Liver (tissue), 9 donors: ENCODE data around the gene KCTD19. TPM values are rescaled to one million over a fixed set of nuclear protein-coding genes. Genes with fewer than 3 reads are reported as not detected.
A peak's percentile ranks its signal among the peaks of the same experiment; 100 is the strongest.

Experiments used
- DNase-seq: peaks from one replicate; pipeline ENCODE4 v3.0.0-alpha.2; 2017; ENCODE audit warnings: low spot score
- H3K27ac ChIP-seq, 2 donors: one replicate each; pipeline ENCODE4 v1.7.0; 2013; ENCODE audit warnings: inconsistent platforms in 2 of 2, low read length in 2 of 2, control low read depth in 1 of 2, low read depth in 1 of 2, mild to moderate bottlenecking in 1 of 2
- H3K27me3 ChIP-seq, 4 donors: one replicate each; pipeline versions ENCODE4 v1.6.1 to v1.7.0; 2013; ENCODE audit warnings: low read length in 3 of 4, inconsistent platforms in 1 of 4, mild to moderate bottlenecking in 1 of 4, moderate library complexity in 1 of 4; ENCODE audit not compliant: control insufficient read depth in 4 of 4, insufficient read depth in 4 of 4
- H3K36me3 ChIP-seq, 4 donors: one replicate each; pipeline versions ENCODE4 v1.6.1 to v1.7.0; 2013; ENCODE audit warnings: low read length in 3 of 4, mild to moderate bottlenecking in 3 of 4, low read depth in 1 of 4, moderate library complexity in 1 of 4; ENCODE audit not compliant: control insufficient read depth in 4 of 4, insufficient read depth in 3 of 4
- H3K4me1 ChIP-seq, 4 donors: one replicate each; pipeline versions ENCODE4 v1.6.1 to v1.7.0; 2013; ENCODE audit warnings: low read length in 3 of 4, mild to moderate bottlenecking in 3 of 4, moderate library complexity in 1 of 4; ENCODE audit not compliant: control insufficient read depth in 4 of 4, insufficient read depth in 4 of 4
- H3K4me3 ChIP-seq, 3 donors: one replicate each; pipeline versions ENCODE4 v1.6.1 to v1.7.0; 2013; ENCODE audit warnings: low read length in 3 of 3, control low read depth in 1 of 3, low read depth in 1 of 3, mild to moderate bottlenecking in 1 of 3
- H3K9ac ChIP-seq, 2 donors: one replicate each; pipeline ENCODE4 v1.7.0; 2013; ENCODE audit warnings: low read length in 2 of 2, mild to moderate bottlenecking in 2 of 2, moderate library complexity in 2 of 2, control low read depth in 1 of 2, low read depth in 1 of 2
- H3K9me3 ChIP-seq, 4 donors: one replicate each; pipeline versions ENCODE4 v1.6.1 to v1.7.0; 2013; ENCODE audit warnings: low read length in 3 of 4; ENCODE audit not compliant: control insufficient read depth in 4 of 4
- EGR1 ChIP-seq, 2 donors: IDR thresholded peaks; 2 replicates each; pipeline ENCODE4 v1.6.1; 2016 to 2018; ENCODE audit warnings: antibody characterized with exemption in 2 of 2, low read depth in 2 of 2
- FOXA1 ChIP-seq: IDR thresholded peaks from 2 replicates; pipeline ENCODE4 v1.6.1; 2016; ENCODE audit warnings: antibody characterized with exemption
- FOXA2 ChIP-seq: IDR thresholded peaks from 2 replicates; pipeline ENCODE4 v1.6.1; 2016; ENCODE audit warnings: antibody characterized with exemption
- GABPA ChIP-seq, 2 donors: IDR thresholded peaks in 1 of 2; conservative IDR thresholded peaks in 1 of 2; 2 replicates each; pipeline ENCODE4 v1.6.1; 2016; ENCODE audit warnings: antibody characterized with exemption in 2 of 2, mild to moderate bottlenecking in 1 of 2, moderate library complexity in 1 of 2
- HNF4A ChIP-seq, 2 donors: conservative IDR thresholded peaks; 2 replicates each; pipeline ENCODE4 v1.6.1; 2016; ENCODE audit warnings: antibody characterized with exemption in 2 of 2, mild to moderate bottlenecking in 2 of 2
- HNF4G ChIP-seq: IDR thresholded peaks from 2 replicates; pipeline ENCODE4 v1.6.1; 2016; ENCODE audit warnings: antibody characterized with exemption
- JUND ChIP-seq, 2 donors: IDR thresholded peaks; 2 replicates each; pipeline ENCODE4 v1.6.1; 2016; ENCODE audit warnings: antibody characterized with exemption in 2 of 2
- NR2F2 ChIP-seq: IDR thresholded peaks from 2 replicates; pipeline ENCODE4 v1.6.1; 2016; ENCODE audit warnings: antibody characterized with exemption
- RAD21 ChIP-seq, 2 donors: IDR thresholded peaks; 2 replicates each; pipeline ENCODE4 v1.6.1; 2016; ENCODE audit warnings: antibody characterized with exemption in 2 of 2, mild to moderate bottlenecking in 2 of 2
- RXRA ChIP-seq, 2 donors: IDR thresholded peaks; 2 replicates each; pipeline ENCODE4 v1.6.1; 2017 to 2018; ENCODE audit warnings: antibody characterized with exemption in 2 of 2, mild to moderate bottlenecking in 1 of 2
- SP1 ChIP-seq: IDR thresholded peaks from 2 replicates; pipeline ENCODE4 v1.6.1; 2018; ENCODE audit warnings: antibody characterized with exemption, mild to moderate bottlenecking
- TAF1 ChIP-seq: conservative IDR thresholded peaks from 2 replicates; pipeline ENCODE4 v1.6.1; 2016; ENCODE audit warnings: antibody characterized with exemption, mild to moderate bottlenecking
- YY1 ChIP-seq: IDR thresholded peaks from 2 replicates; pipeline ENCODE4 v1.6.1; 2016; ENCODE audit warnings: antibody characterized with exemption, mild to moderate bottlenecking
- WGBS: extraction: QIAGEN DNeasy Blood & Tissue Kit; methylation state at CpG from one replicate; pipeline ENCODE4 v1.1.7; 2013; 5-methylcytosine and 5-hydroxymethylcytosine counted together
- polyA plus RNA-seq, 2 donors: library from polyadenylated mRNA; stranded (reverse) in 1 of 2; unstranded in 1 of 2; fragments of 200-250 nt in 1 of 2; fragments of >200 nt in 1 of 2; fragmentation: Nextera tagmentation in 1 of 2; extraction: Ambion mirVana in 1 of 2; gene quantifications; one replicate each; pipeline versions ENCODE4 v1.2.1 to v1.2.3, GENCODE V29; 2013 to 2015
- total RNA-seq, 2 donors: library from RNA; depleted of rRNA; stranded (reverse); fragments of >200 nt; gene quantifications; one replicate each; pipeline ENCODE4 v1.2.3, GENCODE V29; 2014
- TF ChIP-seq, protein P1 (sequence below): IDR thresholded peaks from 2 replicates; pipeline ENCODE4 v1.6.1; 2016; ENCODE audit warnings: antibody characterized with exemption
- TF ChIP-seq, protein P2 (sequence below): fragments of 150-350 bp; IDR thresholded peaks from 2 replicates; pipeline ENCODE4 v1.5.1; 2017; ENCODE audit warnings: improper control_type of control experiment, low read depth, low read length; ENCODE audit not compliant: missing input control
- TF ChIP-seq, protein P3 (sequence below): IDR thresholded peaks from 2 replicates; pipeline ENCODE4 v1.6.1; 2016; ENCODE audit warnings: antibody characterized with exemption, mild to moderate bottlenecking
- TF ChIP-seq, protein P4 (sequence below): IDR thresholded peaks from 2 replicates; pipeline ENCODE4 v1.6.1; 2016; ENCODE audit warnings: antibody characterized with exemption
- TF ChIP-seq, protein P5 (sequence below): IDR thresholded peaks from 2 replicates; pipeline ENCODE4 v1.6.1; 2016; ENCODE audit warnings: antibody characterized with exemption
- donor health status: healthy.
- donor health status: healthy.
- donor health status: healthy.
- donor health status: healthy.
- donor health status: healthy.

The KCTD19 gene
- total and polyA plus RNA-seq, 4 donors, result 0.28 TPM; not detected in 3

DNA sequence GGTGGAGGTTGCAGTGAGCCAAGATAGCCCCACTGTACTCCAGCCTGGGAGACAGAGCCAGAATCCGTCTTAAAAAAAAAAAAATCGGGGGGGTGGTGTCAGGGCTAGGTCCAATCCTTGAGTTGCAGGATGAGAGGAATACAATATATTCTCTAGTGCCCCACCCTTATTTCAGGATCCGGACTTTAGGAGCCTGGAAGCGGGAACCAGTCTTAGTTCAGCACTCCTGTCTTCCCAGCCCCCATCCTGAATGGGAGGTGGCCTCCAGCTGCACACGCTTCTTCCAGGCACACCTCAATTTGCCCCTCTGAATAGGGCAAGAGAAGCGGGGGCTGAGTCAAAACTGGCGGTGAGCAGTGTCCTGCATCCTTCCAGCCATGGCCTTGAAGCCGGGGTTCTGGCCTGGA, 80.9 kb downstream of the KCTD19 start:
- TF ChIP-seq FOXA2 (no peak), FOXA1 (no peak), HNF4G (no peak), NR2F2 (no peak), SP1 (no peak), RAD21 (IDR thresholded peaks at IDR 0.05) (no peak), HNF4A (conservative IDR thresholded peaks at IDR 0.05) (no peak), JUND (IDR thresholded peaks at IDR 0.05) (no peak), TAF1 (no peak), RXRA (IDR thresholded peaks at IDR 0.05) (no peak), GABPA (IDR thresholded peaks at IDR 0.05 in 1 of 2, conservative IDR thresholded peaks at IDR 0.05 in 1 of 2) (no peak), EGR1 (IDR thresholded peaks at IDR 0.05; ENCODE audit: low read depth in 2 of 2) (no peak), YY1 (no peak)
- TF ChIP-seq, protein P1, sequence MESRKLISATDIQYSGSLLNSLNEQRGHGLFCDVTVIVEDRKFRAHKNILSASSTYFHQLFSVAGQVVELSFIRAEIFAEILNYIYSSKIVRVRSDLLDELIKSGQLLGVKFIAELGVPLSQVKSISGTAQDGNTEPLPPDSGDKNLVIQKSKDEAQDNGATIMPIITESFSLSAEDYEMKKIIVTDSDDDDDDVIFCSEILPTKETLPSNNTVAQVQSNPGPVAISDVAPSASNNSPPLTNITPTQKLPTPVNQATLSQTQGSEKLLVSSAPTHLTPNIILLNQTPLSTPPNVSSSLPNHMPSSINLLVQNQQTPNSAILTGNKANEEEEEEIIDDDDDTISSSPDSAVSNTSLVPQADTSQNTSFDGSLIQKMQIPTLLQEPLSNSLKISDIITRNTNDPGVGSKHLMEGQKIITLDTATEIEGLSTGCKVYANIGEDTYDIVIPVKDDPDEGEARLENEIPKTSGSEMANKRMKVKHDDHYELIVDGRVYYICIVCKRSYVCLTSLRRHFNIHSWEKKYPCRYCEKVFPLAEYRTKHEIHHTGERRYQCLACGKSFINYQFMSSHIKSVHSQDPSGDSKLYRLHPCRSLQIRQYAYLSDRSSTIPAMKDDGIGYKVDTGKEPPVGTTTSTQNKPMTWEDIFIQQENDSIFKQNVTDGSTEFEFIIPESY, result no peak
- TF ChIP-seq, protein P2, sequence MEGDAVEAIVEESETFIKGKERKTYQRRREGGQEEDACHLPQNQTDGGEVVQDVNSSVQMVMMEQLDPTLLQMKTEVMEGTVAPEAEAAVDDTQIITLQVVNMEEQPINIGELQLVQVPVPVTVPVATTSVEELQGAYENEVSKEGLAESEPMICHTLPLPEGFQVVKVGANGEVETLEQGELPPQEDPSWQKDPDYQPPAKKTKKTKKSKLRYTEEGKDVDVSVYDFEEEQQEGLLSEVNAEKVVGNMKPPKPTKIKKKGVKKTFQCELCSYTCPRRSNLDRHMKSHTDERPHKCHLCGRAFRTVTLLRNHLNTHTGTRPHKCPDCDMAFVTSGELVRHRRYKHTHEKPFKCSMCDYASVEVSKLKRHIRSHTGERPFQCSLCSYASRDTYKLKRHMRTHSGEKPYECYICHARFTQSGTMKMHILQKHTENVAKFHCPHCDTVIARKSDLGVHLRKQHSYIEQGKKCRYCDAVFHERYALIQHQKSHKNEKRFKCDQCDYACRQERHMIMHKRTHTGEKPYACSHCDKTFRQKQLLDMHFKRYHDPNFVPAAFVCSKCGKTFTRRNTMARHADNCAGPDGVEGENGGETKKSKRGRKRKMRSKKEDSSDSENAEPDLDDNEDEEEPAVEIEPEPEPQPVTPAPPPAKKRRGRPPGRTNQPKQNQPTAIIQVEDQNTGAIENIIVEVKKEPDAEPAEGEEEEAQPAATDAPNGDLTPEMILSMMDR, result no peak
- TF ChIP-seq, protein P3, sequence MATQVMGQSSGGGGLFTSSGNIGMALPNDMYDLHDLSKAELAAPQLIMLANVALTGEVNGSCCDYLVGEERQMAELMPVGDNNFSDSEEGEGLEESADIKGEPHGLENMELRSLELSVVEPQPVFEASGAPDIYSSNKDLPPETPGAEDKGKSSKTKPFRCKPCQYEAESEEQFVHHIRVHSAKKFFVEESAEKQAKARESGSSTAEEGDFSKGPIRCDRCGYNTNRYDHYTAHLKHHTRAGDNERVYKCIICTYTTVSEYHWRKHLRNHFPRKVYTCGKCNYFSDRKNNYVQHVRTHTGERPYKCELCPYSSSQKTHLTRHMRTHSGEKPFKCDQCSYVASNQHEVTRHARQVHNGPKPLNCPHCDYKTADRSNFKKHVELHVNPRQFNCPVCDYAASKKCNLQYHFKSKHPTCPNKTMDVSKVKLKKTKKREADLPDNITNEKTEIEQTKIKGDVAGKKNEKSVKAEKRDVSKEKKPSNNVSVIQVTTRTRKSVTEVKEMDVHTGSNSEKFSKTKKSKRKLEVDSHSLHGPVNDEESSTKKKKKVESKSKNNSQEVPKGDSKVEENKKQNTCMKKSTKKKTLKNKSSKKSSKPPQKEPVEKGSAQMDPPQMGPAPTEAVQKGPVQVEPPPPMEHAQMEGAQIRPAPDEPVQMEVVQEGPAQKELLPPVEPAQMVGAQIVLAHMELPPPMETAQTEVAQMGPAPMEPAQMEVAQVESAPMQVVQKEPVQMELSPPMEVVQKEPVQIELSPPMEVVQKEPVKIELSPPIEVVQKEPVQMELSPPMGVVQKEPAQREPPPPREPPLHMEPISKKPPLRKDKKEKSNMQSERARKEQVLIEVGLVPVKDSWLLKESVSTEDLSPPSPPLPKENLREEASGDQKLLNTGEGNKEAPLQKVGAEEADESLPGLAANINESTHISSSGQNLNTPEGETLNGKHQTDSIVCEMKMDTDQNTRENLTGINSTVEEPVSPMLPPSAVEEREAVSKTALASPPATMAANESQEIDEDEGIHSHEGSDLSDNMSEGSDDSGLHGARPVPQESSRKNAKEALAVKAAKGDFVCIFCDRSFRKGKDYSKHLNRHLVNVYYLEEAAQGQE, result no peak
- TF ChIP-seq, protein P4, sequence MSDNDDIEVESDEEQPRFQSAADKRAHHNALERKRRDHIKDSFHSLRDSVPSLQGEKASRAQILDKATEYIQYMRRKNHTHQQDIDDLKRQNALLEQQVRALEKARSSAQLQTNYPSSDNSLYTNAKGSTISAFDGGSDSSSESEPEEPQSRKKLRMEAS, result no peak
- TF ChIP-seq, protein P5, sequence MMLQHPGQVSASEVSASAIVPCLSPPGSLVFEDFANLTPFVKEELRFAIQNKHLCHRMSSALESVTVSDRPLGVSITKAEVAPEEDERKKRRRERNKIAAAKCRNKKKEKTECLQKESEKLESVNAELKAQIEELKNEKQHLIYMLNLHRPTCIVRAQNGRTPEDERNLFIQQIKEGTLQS, result no peak
- no peak for DNase-seq
- Histone ChIP-seq H3K4me3 (peak overlapping the region in 1 of 3 donors; percentile 59), H3K27ac (peak overlapping the region; percentile 85 to 88), H3K9ac (no peak overlapping the region), H3K36me3 (no peaks in the 10 kb centered on the region), H3K9me3 (no peaks in the 10 kb centered on the region), H3K4me1 (peaks cover 17 to 49% (median 34%) of the 10 kb centered on the region in 4 donors), H3K27me3 (peaks cover 0 to 13% (median 1%) of the 10 kb centered on the region in 4 donors)
- WGBS, result 33% methylated on average over 8 of the region's 8 CpGs
